CD8-positive, alpha-beta memory T cell (primary cell): ENCODE measurements around the gene SLC4A1. TPM values are rescaled to one million over a fixed set of nuclear protein-coding genes. Genes with fewer than 3 reads are reported as not detected.

Experiments used
- CTCF ChIA-PET: fragments of 350-600 bp; sonication (Branson Sonifier 250); formaldehyde crosslinking; loops from one replicate; lab custom pipeline; 2021; ENCODE audit warnings: antibody characterized with exemption; lab: Charles Lee
- POLR2A ChIA-PET: fragments of 350-600 bp; sonication (Branson Sonifier 250); formaldehyde crosslinking; loops from one replicate; lab custom pipeline; 2021; ENCODE audit warnings: antibody characterized with exemption; lab: Charles Lee
- DNase-seq, 5 donors: peaks; one replicate each; pipeline versions ENCODE4 v3.0.0 to v3.0.0-alpha.2; 2020 to 2022; ENCODE audit warnings: mixed read lengths in 1 of 5
- H3K27ac ChIP-seq: one replicate; pipeline ENCODE4 v1.7.0; 2013; ENCODE audit warnings: low read depth, mild to moderate bottlenecking, low read length, moderate library complexity
- H3K27me3 ChIP-seq: 2 replicates; pipeline ENCODE4 v1.7.0; 2013; ENCODE audit warnings: low read length, mild to moderate bottlenecking; ENCODE audit not compliant: insufficient read depth, poor library complexity, severe bottlenecking
- H3K36me3 ChIP-seq: 2 replicates; pipeline ENCODE4 v1.7.0; 2013; ENCODE audit warnings: mild to moderate bottlenecking, low read length, moderate library complexity; ENCODE audit not compliant: insufficient read depth
- H3K4me1 ChIP-seq: 2 replicates; pipeline ENCODE4 v1.7.0; 2013; ENCODE audit warnings: mild to moderate bottlenecking, low read length, moderate library complexity; ENCODE audit not compliant: insufficient read depth
- H3K4me3 ChIP-seq: 2 replicates; pipeline ENCODE4 v1.7.0; 2013; ENCODE audit warnings: mild to moderate bottlenecking, low read length
- H3K9me3 ChIP-seq: 2 replicates; pipeline ENCODE4 v1.7.0; 2013; ENCODE audit warnings: mild to moderate bottlenecking, low read length
- H3K27ac Mint-ChIP-seq, 8 donors: one replicate each; pipeline ENCODE4 v1.8.0; 2020 to 2021; ENCODE audit warnings: mixed read lengths in 8 of 8, mild to moderate bottlenecking in 6 of 8, inconsistent platforms in 3 of 8, moderate library complexity in 3 of 8
- H3K27me3 Mint-ChIP-seq, 2 donors: one replicate each; pipeline ENCODE4 v1.8.0; 2020 to 2021; ENCODE audit warnings: mixed read lengths in 2 of 2, mild to moderate bottlenecking in 1 of 2, moderate library complexity in 1 of 2
- H3K36me3 Mint-ChIP-seq, 3 donors: one replicate each; pipeline ENCODE4 v1.8.0; 2020 to 2021; ENCODE audit warnings: mixed read lengths in 3 of 3, inconsistent platforms in 1 of 3, mild to moderate bottlenecking in 1 of 3
- H3K4me1 Mint-ChIP-seq, 3 donors: one replicate each; pipeline ENCODE4 v1.8.0; 2020 to 2021; ENCODE audit warnings: mixed read lengths in 3 of 3, inconsistent platforms in 1 of 3, mild to moderate bottlenecking in 1 of 3
- H3K4me3 Mint-ChIP-seq, 7 donors: one replicate each; pipeline ENCODE4 v1.8.0; 2020 to 2021; ENCODE audit warnings: mixed read lengths in 7 of 7, mild to moderate bottlenecking in 6 of 7, moderate library complexity in 4 of 7, inconsistent platforms in 2 of 7
- H3K9me3 Mint-ChIP-seq, 5 donors: one replicate each; pipeline ENCODE4 v1.8.0; 2020 to 2022; ENCODE audit warnings: mixed read lengths in 5 of 5, mild to moderate bottlenecking in 3 of 5, moderate library complexity in 2 of 5, inconsistent platforms in 1 of 5
- polyA plus RNA-seq: library from polyadenylated mRNA; unstranded; fragments of 300-500 nt; fragmentation: Illumina TruSeq; gene quantifications from one replicate; pipeline ENCODE4 v1.2.3, GENCODE V29; 2021
- total RNA-seq, 2 experiments: library from RNA; stranded (reverse); gene quantifications; one replicate each; pipeline ENCODE4 v1.2.3, GENCODE V29; 2021

The SLC4A1 gene
- total and polyA plus RNA-seq, 3 experiments from 2014 or later, result not detected

DNA sequence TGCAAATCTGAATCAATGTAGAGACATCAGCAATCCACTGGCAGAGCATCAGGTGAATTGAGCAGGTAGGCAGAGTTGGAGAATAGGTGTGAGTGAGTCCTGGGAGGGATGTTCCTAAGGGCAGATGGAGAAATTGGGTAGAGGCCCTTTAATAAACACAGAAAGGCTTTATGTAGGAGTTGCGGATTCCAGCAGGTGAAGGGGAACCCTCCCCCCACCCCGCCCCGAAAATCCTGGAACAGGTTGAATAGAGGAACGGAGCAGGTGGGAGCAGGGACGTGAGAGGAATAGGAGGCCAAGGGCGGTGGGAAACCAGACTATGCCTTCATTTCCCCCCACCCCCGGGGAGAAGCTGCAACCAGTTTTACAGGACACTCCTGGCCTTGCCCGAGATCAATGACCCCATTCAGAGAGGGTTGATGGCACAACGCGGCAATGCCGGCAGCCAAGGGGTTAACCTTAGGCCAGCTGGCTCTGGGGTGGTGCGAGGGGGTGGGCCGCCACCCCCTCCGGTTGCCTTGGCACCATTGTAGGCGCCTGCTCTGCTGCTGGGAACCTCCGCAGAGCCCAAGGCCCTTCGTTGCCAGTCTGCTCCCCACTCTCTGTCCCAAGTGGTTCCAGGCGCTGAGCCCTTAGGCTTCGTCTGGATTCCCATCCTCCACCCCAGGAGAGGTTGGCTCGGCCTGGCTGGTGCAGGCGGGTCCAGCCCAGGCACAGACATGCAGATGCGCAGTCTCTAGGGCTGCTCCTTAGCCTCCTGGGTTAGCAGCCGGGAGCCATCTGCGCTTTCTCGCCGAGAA is 39.7 kb upstream of the SLC4A1 start:
- peaks cover 27 to 44% of the 10 kb centered on the region in 2 donors for H3K27me3 Mint-ChIP-seq
- peak overlapping the region; percentile 17 to 72 (median 58) for H3K4me3 Mint-ChIP-seq
- Histone ChIP-seq H3K27me3 (peaks cover 12% of the 10 kb centered on the region), H3K36me3 (no peaks in the 10 kb centered on the region), H3K4me1 (peaks cover 16% of the 10 kb centered on the region), H3K9me3 (no peaks in the 10 kb centered on the region), H3K4me3 (no peak overlapping the region), H3K27ac (no peak overlapping the region)
- DNase-seq, result no peak
- peaks cover 14 to 28% (median 17%) of the 10 kb centered on the region in 3 donors for H3K4me1 Mint-ChIP-seq
- no peaks in the 10 kb centered on the region for H3K9me3 Mint-ChIP-seq
- CTCF ChIA-PET, result interaction anchor here (0.8 to 3.5 kb wide), 3 partner anchors 23 to 97 kb away, joined by 3 to 13 read pairs (median 3); no protein-coding TSS in a partner anchor
- POLR2A ChIA-PET, result interaction anchor here (1.2 to 2.0 kb wide), 3 partner anchors 19 to 86 kb away, joined by 3 to 6 read pairs (median 6); no protein-coding TSS in a partner anchor
- peaks cover 0 to 3% (median 1%) of the 10 kb centered on the region in 3 donors for H3K36me3 Mint-ChIP-seq
- peak overlapping the region in 2 of 8 donors; percentile 11 to 79 for H3K27ac Mint-ChIP-seq

DNA sequence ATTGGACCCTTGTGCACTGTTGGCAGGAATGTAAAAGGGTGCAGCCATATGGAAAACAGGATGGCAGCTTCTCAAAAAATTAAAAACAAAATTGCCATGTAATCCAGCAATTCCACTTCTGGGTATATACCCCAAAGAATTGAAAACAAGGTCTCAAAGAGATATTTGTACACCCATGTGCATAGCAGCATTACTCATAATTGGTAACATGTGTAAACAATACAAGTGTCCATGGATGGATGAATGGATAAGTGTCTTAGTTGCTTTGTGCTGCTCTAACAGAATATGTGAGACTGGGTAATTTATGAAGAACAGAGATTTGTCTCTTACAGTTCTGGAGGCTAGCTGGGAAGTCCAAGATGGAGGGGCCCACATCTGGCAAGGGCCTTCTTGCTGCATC is 36.7 kb upstream of the SLC4A1 start:
- CTCF ChIA-PET, result interaction anchor here (0.8 kb wide), 1 partner anchor 162 kb away, joined by 3 read pairs; no protein-coding TSS in a partner anchor
- peaks cover 14 to 22% (median 15%) of the 10 kb centered on the region in 3 donors for H3K4me1 Mint-ChIP-seq
- no peak for DNase-seq

DNA sequence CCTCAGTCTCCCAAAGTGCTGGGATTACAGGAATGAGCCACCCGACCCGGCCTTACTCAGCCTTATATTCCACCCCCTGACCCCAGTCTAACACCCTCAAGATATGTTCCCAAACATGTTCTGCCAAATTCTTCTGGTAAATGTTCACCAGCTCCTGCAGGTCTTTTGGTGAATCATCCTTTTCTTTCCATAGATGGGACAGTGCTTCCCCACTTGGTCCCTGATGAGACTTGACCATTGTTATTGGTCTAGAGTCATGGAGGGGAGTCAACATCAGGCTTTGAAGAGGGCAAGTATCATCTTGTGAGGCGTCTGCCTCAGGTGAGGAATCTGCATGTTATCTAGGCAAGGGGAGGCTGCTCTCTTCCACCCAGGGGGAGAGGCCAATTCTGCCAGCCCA is 30.0 kb upstream of the SLC4A1 start:
- Histone ChIP-seq H3K27ac (no peak overlapping the region), H3K4me3 (no peak overlapping the region), H3K36me3 (no peaks in the 10 kb centered on the region), H3K9me3 (no peaks in the 10 kb centered on the region), H3K27me3 (no peaks in the 10 kb centered on the region), H3K4me1 (no peaks in the 10 kb centered on the region)
- H3K4me3 Mint-ChIP-seq, result no peak overlapping the region
- H3K36me3 Mint-ChIP-seq, result no peaks in the 10 kb centered on the region
- no peak for DNase-seq
- no peaks in the 10 kb centered on the region for H3K9me3 Mint-ChIP-seq
- POLR2A ChIA-PET, result no interaction called here
- CTCF ChIA-PET, result interaction anchor here (0.9 kb wide), 1 partner anchor 16 kb away, joined by 3 read pairs; no protein-coding TSS in a partner anchor
- peaks cover 11 to 38% of the 10 kb centered on the region in 2 donors for H3K27me3 Mint-ChIP-seq
- H3K27ac Mint-ChIP-seq, result no peak overlapping the region
- no peaks in the 10 kb centered on the region for H3K4me1 Mint-ChIP-seq

More for the DNA sequence above, 36.7 kb upstream of the SLC4A1 start:
- no peak overlapping the region for H3K4me3 ChIP-seq
- H3K27ac Mint-ChIP-seq, result no peak overlapping the region
- H3K9me3 Mint-ChIP-seq, result no peaks in the 10 kb centered on the region
- H3K36me3 ChIP-seq, result no peaks in the 10 kb centered on the region
- no peak overlapping the region for H3K4me3 Mint-ChIP-seq
- peaks cover 0 to 3% (median 1%) of the 10 kb centered on the region in 3 donors for H3K36me3 Mint-ChIP-seq
- peaks cover 31 to 51% of the 10 kb centered on the region in 2 donors for H3K27me3 Mint-ChIP-seq
- H3K27ac ChIP-seq, result no peak overlapping the region
- H3K9me3 ChIP-seq, result no peaks in the 10 kb centered on the region
- POLR2A ChIA-PET, result no interaction called here
- H3K4me1 ChIP-seq, result peaks cover 16% of the 10 kb centered on the region
- H3K27me3 ChIP-seq, result peaks cover 12% of the 10 kb centered on the region

DNA sequence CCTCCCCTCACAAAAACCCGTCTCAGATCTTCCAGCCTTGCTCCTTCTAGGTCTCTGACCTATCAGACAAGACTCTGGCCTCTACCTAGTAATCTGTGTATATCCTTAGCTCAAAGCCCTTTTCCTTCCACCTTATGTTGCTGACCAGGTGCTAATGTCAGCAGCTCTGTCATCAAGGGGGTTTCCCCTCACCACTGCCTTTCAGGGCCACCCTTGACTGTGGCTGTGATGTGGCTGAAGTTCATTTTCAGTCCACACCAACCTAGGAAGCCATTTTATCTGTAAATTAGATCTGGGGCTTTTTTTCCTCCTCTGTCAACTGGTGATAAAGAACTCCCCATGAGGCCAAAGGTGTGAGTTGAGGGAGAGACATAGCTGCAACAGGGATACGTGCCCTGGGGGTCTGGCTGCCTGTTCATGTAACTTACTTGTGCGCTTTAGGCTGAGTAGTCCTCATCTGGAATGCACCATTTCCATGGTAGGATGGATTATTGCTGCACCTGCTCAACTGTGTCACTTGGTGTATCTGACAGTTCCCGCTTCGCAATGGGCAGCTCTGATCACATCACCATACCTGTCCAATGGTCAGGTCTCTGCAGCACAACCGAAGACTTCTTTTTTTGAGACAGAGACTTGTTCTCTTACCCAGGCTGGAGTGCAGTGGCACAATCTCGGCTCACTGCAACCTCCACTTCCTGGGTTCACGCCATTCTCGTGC is 25.7 kb upstream of the SLC4A1 start:
- Mint-ChIP-seq H3K4me3 (no peak overlapping the region), H3K36me3 (no peaks in the 10 kb centered on the region), H3K9me3 (no peaks in the 10 kb centered on the region), H3K4me1 (no peaks in the 10 kb centered on the region), H3K27ac (no peak overlapping the region), H3K27me3 (peaks cover 9 to 28% of the 10 kb centered on the region in 2 donors)
- Histone ChIP-seq H3K27me3 (no peaks in the 10 kb centered on the region), H3K9me3 (no peaks in the 10 kb centered on the region), H3K36me3 (no peaks in the 10 kb centered on the region), H3K27ac (no peak overlapping the region), H3K4me1 (no peaks in the 10 kb centered on the region), H3K4me3 (no peak overlapping the region)
- POLR2A ChIA-PET, result no interaction called here
- no peak for DNase-seq
- CTCF ChIA-PET, result no interaction called here

DNA sequence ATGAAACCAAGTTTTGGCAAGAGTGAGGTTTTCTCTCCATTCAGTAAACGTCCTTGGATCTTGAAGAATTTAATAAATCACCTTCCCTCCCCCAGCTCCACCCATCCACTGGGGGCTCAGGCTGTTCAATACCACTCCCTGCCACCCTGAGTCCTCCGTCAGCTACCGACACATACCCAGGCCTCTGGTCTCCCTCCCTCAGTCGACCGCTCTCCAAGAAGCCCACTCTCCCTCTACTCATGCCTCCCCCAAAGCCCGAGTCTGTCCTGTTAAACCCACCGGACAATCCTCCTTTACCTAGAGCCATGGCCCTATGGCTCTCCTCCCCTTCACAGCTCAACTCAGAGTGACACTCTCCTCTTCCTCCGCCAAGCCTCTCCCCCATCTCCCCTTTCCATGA is 19.7 kb upstream of the SLC4A1 start:
- ChIA-PET POLR2A (no interaction called here), CTCF (interaction anchor here (1.5 kb wide), 1 partner anchor 15 kb away, joined by 3 read pairs; no protein-coding TSS in a partner anchor)
- Histone ChIP-seq H3K9me3 (no peaks in the 10 kb centered on the region), H3K27me3 (no peaks in the 10 kb centered on the region), H3K4me3 (no peak overlapping the region), H3K27ac (peak overlapping the region; percentile 65), H3K36me3 (no peaks in the 10 kb centered on the region), H3K4me1 (no peaks in the 10 kb centered on the region)
- Mint-ChIP-seq H3K4me3 (no peak overlapping the region), H3K4me1 (no peaks in the 10 kb centered on the region), H3K27me3 (peaks cover 6 to 16% of the 10 kb centered on the region in 2 donors), H3K36me3 (no peaks in the 10 kb centered on the region), H3K9me3 (no peaks in the 10 kb centered on the region), H3K27ac (no peak overlapping the region)
- DNase-seq, result no peak

DNA sequence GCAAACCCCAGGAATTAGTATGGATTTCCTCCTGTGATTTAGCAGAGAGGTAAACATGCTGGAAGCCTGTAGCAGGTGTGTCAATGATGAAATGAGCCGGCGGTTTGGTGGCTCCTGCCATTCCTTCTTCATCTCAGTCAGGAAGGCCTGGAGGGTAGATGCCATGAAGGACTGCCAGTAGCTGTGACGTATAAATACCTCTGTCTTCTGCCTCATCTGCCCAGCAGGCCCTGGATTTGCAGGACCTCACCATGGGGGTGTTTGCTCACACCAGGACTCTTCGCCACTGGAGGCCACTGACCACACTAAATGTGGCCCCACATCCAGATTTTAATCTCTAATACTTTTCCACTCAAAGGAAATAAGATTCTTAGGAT is 16.1 kb upstream of the SLC4A1 start:
- Mint-ChIP-seq H3K36me3 (no peaks in the 10 kb centered on the region), H3K4me3 (no peak overlapping the region), H3K9me3 (no peaks in the 10 kb centered on the region), H3K4me1 (peaks cover 9 to 13% (median 10%) of the 10 kb centered on the region in 3 donors), H3K27ac (no peak overlapping the region), H3K27me3 (peaks cover 4 to 10% of the 10 kb centered on the region in 2 donors)
- H3K4me1 ChIP-seq, result no peaks in the 10 kb centered on the region
- H3K9me3 ChIP-seq, result no peaks in the 10 kb centered on the region
- H3K36me3 ChIP-seq, result no peaks in the 10 kb centered on the region
- ChIA-PET POLR2A (no interaction called here), CTCF (no interaction called here)
- no peak for DNase-seq
- no peaks in the 10 kb centered on the region for H3K27me3 ChIP-seq
- no peak overlapping the region for H3K27ac ChIP-seq
- H3K4me3 ChIP-seq, result no peak overlapping the region

DNA sequence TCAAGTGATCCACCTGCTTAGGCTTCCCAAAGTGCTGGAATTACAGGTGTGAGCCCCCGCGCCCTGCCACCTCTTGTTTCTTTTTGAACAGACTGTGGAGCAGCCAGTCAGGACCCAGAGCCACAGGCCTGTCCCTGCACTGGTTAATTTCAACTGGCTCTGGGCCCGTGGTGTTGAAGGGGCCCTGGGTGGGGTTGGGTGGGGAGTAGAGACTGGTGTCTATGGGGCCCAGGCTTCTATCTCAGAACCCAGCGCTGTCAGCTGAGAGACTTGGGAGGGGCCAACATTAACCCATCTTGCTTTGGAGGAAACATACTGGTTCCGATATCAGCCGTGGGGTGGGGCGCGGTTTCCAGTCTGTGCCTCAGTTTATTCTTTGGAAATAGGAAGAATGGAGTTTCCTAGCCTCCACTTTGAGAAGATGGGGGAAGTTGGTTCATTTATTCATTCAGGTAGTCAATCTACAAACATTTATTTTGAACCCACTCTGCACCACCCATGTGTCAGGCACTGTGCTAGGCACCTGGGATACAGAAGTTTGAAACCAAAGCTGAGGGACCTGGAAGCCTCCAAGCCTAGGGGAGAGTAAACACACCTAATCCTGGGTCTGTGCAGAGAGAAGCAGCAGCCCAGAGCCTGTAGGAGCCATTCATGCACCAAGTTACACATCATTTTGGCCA is 15.5 kb upstream of the SLC4A1 start:
- Histone ChIP-seq H3K27ac (no peak overlapping the region), H3K4me1 (no peaks in the 10 kb centered on the region), H3K4me3 (no peak overlapping the region), H3K9me3 (no peaks in the 10 kb centered on the region), H3K27me3 (no peaks in the 10 kb centered on the region), H3K36me3 (no peaks in the 10 kb centered on the region)
- Mint-ChIP-seq H3K4me3 (no peak overlapping the region), H3K9me3 (no peaks in the 10 kb centered on the region), H3K36me3 (no peaks in the 10 kb centered on the region), H3K27me3 (peaks cover 4 to 5% of the 10 kb centered on the region in 2 donors), H3K4me1 (peaks cover 9 to 13% (median 10%) of the 10 kb centered on the region in 3 donors), H3K27ac (no peak overlapping the region)
- CTCF ChIA-PET, result no interaction called here
- POLR2A ChIA-PET, result no interaction called here
- DNase-seq, result no peak
